Amniotic epithelial cell (primary cell): Measurements from ENCODE around the gene ADGRB2.

Experiments used
- DNase-seq: peaks from one replicate; pipeline ENCODE4 v3.0.0-alpha.2; 2010; ENCODE audit warnings: low read depth

The ADGRB2 gene

DNA sequence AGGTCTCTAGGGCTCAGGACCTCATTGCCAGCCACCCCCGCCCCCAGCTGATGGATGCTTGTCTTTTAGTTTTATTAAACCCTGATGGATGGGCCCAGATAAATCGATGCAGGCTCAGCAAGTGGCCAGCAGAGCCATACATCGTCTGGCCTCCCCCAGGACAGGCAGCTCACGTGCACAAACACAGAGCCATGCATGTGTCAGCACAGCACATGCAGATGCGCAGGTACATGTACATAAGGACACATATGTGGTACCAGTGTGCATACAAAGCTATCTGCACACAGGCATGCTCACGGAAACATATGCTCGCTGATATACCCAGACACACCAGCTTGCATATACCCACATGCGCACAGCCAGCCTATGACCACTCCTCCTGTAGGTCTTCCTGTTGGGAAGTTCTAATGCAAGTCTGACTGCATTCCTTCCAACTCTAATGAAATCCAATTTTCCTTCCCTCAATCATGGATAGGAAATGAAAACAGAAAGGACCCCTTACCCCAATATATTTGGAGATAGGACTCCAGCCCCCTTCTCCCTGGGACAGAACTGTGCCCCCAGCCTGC is 61.2 kb downstream of the ADGRB2 start:
- no peak for DNase-seq

DNA sequence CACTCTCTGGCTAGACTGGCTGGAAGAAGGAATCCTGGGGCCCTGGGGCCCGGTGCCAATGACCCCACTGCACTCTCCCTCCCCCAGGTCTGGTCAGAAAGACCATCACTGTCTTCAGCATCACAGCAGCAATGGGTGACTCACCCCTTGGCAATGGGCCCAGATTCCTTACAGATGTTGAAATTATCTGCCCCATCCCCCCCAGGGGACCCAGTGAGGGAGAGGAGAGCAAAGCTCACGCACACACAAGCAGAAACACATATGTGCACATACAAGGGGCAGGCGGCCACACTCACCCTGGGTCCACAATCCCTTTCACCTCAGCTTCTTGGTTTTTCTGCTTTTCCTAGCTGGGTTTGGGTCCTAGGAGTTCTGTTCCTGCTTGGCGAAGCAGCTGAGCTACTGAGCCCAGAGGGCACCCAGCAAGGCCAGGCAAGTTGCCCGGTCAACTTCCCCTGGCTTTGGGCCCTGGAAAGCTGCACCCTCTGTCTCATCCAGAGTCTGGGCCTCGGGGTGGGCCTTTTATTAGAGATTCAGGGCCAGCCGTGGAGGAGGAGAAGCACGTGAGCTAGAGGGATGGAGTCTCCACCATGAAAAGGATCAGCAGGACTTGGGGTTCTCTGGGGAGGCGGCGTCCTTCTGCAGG is 62.9 kb downstream of the ADGRB2 start:
- peak; percentile 97 for DNase-seq

DNA sequence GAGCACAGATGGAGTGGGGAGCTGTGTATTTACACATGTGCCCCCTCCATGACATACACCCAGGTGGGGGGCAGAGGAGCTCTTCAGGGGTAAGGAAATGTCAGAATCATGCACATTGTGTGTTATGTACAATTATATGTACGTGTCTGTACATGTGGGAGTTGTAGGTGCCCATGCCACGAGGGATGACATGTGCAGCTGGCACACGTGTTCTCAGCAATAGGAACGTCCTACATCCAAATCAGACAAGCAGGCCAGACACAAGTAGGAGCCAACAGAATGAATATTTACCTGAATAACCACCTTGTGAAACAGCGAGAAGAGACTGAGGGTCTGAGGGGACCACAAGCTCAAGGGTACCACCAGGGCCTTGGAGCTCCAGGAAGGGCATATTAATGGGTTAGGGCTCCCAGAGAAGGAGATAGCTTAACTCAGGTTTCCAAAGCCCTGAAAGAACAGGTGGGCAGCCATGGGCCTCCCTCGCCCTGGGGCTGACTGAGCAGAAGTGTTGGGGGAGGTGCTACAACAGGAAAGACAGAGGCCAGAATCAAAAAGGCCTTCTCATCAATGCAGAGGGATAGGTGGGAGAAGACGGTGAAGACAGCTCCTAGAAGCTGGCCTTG is 63.6 kb downstream of the ADGRB2 start:
- no peak for DNase-seq

DNA sequence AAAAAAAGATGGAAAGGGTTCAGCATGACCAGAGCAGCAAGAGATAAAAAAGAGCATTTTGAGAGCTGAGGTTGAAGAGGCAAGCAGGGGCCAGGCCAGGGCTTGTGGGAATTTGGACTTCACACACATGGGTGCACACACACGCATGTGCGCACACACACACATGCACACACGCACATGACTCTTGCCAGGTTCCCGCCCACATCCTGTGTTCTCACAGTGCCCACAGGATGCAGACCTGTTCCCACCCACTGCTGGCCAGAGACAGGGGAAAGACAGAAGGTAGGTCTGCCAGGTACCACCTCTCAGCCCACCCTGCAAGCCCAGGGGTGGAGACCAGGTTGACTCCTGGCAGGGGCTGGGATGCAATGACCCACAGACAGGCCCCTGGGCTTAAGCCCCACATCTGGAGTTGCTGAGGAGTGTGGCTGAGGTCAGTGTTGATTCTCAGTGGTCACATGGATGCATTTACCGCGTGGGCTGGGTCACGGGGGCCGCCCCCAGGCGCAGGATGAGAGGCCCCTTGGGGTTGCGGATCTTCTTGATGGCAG is 64.7 kb downstream of the ADGRB2 start:
- DNase-seq, result no peak

DNA sequence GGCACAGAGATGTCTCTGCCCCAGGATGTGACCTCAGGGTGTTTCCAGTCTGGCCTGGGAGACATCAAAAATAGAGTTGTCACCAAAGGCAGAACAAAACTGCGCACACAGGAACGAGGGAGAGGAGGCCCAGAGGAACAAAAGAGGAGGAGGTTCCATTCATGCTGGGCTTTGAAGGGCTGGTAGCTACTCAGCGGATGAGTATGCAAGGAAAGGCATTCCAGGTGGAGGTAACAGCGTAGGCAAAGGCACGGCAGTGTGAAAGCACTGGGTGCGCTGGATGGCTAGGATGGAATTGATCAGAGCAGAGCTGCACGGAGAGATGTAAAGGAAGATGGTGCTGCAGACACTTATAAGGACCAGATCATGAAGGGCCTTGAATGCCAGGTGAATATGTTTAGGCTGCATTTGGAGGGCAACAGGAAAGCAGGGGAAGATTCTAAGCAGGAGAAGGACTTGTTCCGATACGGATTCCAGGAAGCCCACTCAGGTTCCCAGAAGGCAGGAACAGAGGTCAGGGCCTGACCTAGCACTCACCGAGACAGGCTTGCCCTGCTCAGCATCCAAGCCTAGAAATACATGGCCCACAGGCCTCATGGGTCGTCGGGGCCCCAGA is 66.7 kb downstream of the ADGRB2 start:
- no peak for DNase-seq

DNA sequence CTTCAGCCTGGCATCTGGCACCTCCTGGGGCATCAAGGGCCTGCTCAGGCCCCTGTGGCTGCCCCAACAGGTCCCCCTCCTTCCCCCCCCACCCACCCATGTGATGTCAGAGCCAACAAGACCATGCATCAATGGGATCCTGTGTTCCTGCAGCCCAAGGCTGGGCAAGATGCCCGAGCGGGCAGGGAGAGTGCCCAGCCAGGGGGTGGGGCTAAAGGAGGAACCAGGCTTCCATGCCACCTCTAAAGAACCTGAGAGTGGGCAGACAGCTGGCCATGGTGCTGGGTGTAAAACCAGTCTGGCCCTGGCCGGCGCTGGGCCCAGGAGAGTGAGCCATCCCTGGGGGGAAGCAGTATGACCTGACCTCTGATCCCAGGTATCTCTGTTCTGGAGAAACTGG is 67.9 kb downstream of the ADGRB2 start:
- no peak for DNase-seq

DNA sequence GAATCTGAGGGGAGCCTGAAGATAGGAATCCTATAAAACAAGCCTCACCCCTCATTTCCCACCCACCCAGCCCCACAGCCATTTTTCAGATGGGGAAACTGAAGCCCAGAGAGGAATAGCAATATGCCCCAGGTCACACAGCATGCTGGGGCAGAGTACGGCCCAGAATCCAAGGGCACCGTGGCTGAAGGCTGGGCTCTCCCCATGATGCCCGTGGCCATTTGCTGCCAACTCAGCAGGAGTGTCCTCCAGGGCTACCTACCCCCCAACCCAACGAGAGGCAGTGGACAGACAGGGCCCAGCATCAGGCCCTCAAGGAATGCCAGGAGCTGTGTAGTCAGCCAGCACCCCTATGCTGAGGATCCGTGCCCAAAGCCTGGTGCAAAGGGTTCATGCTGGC is 68.8 kb downstream of the ADGRB2 start:
- DNase-seq, result no peak

DNA sequence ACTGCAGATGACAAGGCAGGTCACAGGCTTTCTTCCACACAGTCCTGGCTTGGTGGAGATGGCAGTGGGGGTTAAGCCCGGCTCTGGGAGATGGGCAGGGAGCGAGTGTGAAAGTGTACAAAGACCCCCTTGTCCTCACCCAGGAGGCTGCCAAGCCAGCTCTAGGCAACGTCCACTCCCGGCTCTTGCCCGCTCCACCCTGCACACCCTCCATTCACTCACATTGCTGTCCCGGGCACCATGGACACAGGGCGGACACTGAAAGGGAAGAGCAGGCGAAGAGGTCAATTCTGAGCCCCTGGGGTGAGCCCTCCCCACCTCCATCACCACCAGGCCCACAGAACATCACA is 69.2 kb downstream of the ADGRB2 start:
- no peak for DNase-seq

DNA sequence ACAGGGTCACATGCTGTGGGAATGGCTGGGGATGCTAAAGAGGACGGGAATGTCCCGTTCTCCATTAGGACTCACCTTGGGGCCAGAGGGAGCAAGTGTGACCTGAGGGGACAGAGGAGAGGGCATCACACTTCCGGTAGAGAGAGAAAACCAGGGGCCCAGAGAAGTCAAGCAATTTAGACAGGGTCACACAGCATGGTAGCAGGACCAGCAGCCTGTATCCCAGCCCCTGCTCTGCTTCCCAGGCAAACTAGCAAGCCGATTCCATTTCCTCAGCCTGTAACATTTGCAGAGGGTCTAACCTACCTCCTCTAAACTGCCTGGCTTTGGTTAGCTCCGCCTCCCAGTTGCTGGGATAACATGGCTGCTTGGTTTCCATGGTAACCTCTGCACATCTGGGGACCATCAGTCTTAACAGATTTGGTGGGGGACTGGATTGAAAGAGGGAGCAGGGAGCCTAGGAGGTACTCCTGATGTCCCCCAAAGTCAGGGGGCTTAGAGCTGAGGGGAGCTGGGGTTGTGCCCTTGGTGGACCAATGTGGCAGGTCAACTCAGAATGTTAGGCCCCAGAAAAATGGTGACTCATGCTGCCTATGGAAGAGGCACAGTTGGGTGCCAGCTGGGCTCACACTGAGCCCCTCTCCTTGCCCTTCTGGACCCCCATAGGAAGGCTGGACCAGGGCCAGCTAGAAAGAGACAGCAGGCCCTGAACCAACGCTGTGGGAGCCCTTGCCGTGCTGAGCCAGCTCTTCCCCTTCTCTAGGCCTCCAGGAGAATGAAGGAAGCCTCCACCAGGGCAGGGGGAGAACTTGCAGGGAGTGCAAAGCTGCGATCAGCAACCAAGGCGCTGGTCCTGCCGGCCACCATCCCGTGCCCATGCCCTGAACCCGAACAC is 69.8 kb downstream of the ADGRB2 start:
- DNase-seq, result no peak

DNA sequence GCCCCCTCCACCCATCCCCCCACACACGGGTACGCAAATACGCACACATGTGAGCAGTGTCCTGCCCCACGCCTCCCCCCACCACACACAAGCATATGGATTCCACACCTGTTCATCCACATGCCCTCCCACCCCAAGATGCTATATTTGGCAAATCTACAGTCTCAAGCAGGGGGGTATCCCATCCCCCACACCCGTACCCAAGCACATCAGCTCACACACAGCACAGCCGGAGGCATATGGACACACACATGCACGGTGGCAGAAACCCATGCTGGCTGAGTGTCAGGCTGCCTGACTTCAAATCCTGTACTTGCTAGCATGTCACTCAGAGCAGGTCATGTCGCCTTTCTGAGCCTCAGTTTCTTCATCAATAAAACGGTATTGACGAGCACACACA is 70.9 kb downstream of the ADGRB2 start:
- no peak for DNase-seq

DNA sequence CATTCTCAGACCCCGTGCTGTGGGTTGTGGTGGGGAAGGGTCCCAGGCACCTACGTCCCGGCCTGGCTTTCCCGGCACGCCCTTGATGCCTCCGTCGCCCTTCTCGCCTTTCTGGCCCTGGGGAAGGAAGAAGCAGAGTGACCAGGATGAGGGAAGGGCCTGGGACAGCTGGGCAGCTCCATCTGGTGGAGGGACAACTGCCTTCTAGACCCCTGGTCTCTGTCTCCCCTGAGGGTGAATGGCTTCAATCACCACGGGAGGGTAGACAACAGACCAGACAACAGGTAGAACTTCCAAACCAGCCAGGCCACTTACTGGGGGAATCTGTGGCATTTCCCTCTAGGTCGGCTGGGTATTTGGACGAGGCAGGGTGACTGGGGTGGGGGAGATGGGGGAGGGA is 72.2 kb downstream of the ADGRB2 start:
- no peak for DNase-seq

DNA sequence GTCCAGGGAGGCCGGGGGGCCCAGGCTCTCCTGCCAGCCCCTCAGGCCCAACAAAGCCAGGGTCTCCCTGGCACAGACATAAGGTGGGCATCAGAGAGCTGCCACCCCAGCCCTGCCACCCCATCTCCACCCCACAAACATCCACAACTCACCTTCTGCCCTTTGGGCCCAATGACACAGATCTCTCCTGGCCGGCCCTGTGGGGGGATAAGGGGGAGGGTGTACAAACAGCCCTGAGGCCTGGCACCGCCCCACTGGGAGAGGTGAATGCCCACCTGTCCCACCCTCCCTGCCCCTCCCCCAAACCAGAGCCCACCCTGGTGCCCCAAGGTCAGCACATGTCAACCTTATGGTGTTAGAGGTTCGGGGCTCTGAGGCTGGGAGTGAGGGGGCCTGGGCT is 72.7 kb downstream of the ADGRB2 start:
- DNase-seq, result no peak

DNA sequence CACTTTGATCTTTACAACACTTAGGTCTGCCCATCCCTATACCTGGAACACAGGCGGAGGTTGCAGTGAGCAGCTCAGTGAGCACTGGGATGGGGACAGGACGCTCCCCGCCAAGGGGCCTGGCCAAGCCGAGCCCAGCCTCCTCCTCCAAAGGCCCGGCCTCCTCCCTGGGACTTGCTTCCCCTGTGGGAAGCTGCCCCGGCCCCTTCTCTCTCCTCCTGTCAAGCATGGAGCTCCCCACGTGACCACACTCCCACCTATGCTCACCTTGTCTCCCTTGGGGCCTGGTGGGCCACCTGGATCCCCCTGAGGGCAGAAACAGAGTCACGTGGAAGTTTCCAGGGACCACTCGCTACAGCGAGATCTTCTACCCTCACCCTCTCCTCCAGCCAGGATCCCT is 73.2 kb downstream of the ADGRB2 start:
- no peak for DNase-seq

DNA sequence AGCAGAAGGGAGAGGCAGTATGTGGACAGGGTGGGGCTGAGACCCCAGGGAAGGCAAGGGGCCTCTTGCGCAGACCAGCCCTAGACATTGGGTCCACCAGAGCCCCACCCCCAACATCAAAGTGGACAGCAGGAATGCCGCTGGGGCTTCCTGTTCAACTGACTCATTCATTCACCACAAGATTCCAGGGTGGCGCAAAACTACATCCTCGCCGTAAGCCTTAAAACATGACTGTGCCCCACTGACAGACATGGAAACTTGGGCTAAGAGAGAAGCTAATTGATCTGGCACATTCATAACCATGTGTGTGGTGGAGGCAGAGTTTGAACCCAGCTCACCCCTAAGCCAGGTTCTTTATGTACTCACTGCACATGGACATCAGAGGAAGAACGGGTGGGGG is 74.3 kb downstream of the ADGRB2 start:
- peak; percentile 96 for DNase-seq

DNA sequence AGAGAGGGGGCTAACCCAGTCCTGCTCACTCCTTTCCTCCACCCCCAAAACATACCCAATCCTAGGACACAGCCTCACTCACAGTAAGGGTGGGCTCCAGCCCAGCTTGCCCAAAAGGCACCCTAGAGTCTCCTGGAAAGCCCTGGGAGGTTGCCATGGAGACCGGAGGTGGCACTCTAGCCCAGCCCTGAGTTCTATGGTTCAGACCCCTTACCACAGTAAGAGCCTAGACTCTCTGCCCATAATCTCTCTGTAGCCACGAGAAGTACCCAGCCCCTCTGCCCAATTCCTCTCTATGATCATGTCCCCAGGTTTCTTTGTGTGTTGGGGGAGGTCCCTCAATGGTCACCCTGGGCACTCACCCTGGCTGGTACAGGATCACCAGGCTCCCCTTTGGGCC is 74.8 kb downstream of the ADGRB2 start:
- DNase-seq, result no peak

DNA sequence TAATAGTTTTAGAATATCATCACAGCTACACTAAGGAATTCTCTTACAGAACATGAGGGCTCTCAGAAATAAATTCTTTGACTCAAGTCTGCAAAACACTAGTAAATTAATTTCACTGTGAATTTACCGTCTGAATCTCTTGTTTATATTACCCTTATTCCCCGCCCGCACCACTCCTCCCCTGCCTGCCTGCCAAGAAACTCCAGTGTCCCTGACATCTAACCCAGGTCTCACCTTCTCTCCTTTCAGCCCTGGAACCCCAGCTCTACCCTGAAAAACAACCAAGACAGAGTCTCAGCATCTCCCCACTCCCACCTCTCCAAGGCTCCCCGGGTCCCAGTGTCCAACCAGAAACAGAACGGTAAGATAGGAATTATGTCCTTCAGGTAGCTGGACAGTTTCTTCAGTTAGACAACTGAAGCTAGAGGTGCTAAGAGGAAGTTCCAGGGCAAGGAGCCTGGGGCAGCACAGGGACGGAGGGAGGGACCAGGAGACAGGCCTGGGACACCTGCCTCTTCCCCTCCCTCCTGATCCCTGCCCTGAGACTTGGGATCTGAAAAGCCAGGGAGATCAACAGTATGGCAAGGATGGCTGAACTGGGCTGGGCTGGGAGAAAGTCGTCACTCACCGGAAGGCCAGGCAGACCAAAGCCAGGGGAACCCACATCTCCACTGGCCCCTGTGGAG is 75.8 kb downstream of the ADGRB2 start:
- peak; percentile 16 for DNase-seq

DNA sequence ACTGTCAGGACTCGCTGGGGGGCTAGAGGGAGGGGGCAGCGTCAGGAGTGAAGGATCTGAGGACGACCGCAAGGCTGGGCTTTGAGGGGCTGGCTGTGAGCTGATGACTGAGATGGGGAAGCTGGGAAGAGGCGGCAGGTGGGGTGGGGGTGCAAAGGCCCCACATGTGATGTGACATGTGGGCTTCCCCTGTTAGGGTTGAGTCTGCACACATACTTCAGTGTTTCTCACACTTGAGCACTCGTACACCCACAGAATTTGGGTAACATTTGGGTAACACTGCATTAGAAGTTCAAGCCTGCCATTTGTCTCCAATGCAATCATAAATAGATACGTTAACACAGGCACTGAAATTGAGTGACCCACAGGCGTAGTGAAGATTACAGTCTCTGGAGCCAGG is 76.5 kb downstream of the ADGRB2 start:
- no peak for DNase-seq

DNA sequence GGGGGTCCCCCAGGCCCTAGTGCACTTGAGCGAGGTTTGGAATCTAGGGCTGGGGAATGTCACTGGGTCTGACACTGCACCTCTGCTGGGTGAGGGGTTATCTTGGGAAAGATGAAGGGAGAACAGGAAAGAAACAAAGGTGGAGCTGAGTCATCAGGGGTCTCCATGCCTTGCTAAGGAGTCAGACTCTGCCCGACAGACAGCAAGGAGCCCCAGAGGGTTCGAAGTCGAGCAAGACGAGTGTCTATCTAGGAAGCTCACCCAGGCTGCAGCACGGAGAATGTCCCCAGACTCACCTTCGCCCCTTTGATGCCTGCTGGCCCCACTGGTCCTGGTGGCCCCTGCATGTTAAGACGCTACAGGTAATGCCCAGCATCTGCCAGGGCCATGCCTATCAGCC is 78.3 kb downstream of the ADGRB2 start:
- DNase-seq, result no peak

DNA sequence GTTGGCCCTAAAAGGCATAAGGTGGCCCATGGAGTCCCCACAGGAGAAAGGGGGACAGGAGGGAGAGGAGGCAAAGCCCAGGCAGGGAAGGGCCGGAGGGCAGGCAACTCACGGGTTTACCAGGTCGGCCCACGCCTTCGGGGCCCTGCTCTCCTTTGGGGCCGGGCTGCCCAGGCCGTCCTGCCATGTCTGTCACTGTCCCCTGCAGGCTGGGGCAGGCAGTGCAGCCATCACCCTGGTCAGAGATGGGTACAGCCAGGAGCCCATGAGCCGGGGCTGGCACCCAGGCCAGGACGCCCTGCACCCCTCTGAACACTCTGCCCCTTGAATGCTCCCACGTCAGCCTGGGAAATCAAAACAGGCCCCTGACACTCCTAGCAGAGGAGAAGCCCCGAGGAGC is 80.1 kb downstream of the ADGRB2 start:
- no peak for DNase-seq

DNA sequence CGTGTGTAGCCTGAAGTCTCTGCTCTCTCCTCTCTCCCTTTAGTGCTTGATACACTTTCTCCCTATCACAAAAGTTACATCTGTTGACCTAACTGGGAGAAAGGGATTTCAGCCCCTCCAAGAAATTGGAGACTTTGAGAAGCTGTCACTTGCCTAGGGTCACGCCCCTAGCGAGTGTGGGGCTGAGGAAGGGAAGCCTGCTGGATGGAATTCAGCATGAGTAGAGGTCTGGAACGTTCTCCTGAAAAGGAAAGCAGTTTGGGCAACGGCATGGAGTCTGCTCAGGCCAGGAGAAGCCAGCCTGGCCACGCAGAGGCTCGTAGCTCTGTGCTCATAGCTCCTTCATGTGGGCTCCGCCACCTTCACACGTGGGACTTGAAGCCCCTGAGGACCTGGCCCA is 82.7 kb downstream of the ADGRB2 start:
- DNase-seq, result no peak

DNA sequence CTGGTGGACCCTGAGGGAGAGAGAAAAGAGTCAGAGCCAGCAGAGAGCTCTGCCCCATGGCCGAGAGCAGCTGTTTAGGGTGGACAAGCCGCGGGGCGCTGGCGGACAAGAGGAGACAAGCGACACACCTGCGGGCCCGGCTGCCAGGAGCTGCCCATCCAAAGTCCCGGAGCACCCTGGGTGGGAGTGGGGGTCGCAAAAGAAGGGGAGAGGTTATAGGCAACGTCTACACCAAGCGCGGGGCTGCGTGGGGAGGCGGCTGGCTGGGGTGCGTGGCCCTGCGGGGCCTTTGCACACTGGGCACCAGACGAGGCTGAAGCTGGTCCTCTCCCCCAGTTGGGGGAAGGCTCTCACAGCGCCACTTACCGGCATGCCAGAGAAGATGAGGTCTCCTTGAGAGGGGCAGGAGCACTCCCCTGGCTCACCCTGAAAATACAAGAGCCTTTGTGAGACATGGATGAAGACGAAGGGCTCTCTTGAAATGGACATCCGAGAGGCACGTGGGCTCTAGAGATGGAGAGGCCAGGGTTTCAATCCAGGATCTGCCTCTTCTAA is 84.4 kb downstream of the ADGRB2 start:
- DNase-seq, result no peak
